Type B pancreatic cell (in vitro differentiated cells): ENCODE results near the gene RIC8A. TPM values are rescaled to one million over a fixed set of nuclear protein-coding genes. Genes with fewer than 3 reads are reported as not detected.

ENCODE experiments used
- DNase-seq: peaks from one replicate; pipeline ENCODE4 v3.0.0; 2021; ENCODE audit warnings: mixed read lengths; ENCODE audit not compliant: unreplicated experiment; ENCODE audit errors: extremely low spot score
- H3K27ac Mint-ChIP-seq: 2 replicates; pipeline ENCODE4 v1.8.0; 2021; ENCODE audit warnings: mild to moderate bottlenecking, mixed read lengths
- H3K27me3 Mint-ChIP-seq: 2 replicates; pipeline ENCODE4 v1.8.0; 2021; ENCODE audit warnings: mixed read lengths
- H3K36me3 Mint-ChIP-seq: 2 replicates; pipeline ENCODE4 v1.8.0; 2021; ENCODE audit warnings: mixed read lengths
- H3K4me1 Mint-ChIP-seq: one replicate; pipeline ENCODE4 v1.8.0; 2021; ENCODE audit warnings: mixed read lengths; ENCODE audit not compliant: unreplicated experiment
- H3K4me3 Mint-ChIP-seq: 2 replicates; pipeline ENCODE4 v1.8.0; 2021; ENCODE audit warnings: mild to moderate bottlenecking, mixed read lengths
- H3K9me3 Mint-ChIP-seq: 2 replicates; pipeline ENCODE4 v1.8.0; 2021; ENCODE audit warnings: mixed read lengths
- CTCF ChIP-seq: fragments of 200-600 bp; sonication (generic); conservative IDR thresholded peaks from 2 replicates; pipeline ENCODE4 v1.5.0; 2021; ENCODE audit warnings: antibody characterized with exemption, mild to moderate bottlenecking
- total RNA-seq: library from RNA; stranded (reverse); gene quantifications from 2 replicates; pipeline ENCODE4 v1.2.1, GENCODE V29; 2021; ENCODE audit warnings: low replicate concordance

Gene RIC8A
- total RNA-seq, 1 donor from 2014 or later: 114 TPM

GRCh38 chr11:221539-221938, 14.0 kb downstream of the RIC8A start:
- H3K9me3 Mint-ChIP-seq: no peaks in the 10 kb centered on the region
- DNase-seq: no peak
- no peaks in the 10 kb centered on the region for H3K4me1 Mint-ChIP-seq
- TF ChIP-seq CTCF: no peak
- H3K27me3 Mint-ChIP-seq: no peaks in the 10 kb centered on the region
- H3K4me3 Mint-ChIP-seq: no peak overlapping the region
- peaks cover 5% of the 10 kb centered on the region for H3K36me3 Mint-ChIP-seq
- H3K27ac Mint-ChIP-seq: no peak overlapping the region

GRCh38 chr11:221998-222789, 14.7 kb downstream of the RIC8A start:
- Mint-ChIP-seq H3K27ac (no peak overlapping the region), H3K27me3 (no peaks in the 10 kb centered on the region), H3K36me3 (peaks cover 5% of the 10 kb centered on the region), H3K4me1 (no peaks in the 10 kb centered on the region), H3K9me3 (no peaks in the 10 kb centered on the region), H3K4me3 (no peak overlapping the region)
- TF ChIP-seq CTCF: no peak
- no peak for DNase-seq

- Mint-ChIP-seq H3K36me3 (peaks cover 5% of the 10 kb centered on the region), H3K27ac (peak overlapping the region; percentile 4), H3K9me3 (no peaks in the 10 kb centered on the region), H3K4me3 (no peak overlapping the region), H3K27me3 (no peaks in the 10 kb centered on the region), H3K4me1 (no peaks in the 10 kb centered on the region)
- no peak for TF ChIP-seq CTCF
- DNase-seq: no peak
Observed at GRCh38 chr11:223026-223789, 15.7 kb downstream of the RIC8A start.

- TF ChIP-seq CTCF: no peak
- Mint-ChIP-seq H3K36me3 (peaks cover 9% of the 10 kb centered on the region), H3K9me3 (no peaks in the 10 kb centered on the region), H3K27ac (no peak overlapping the region), H3K4me1 (no peaks in the 10 kb centered on the region), H3K4me3 (no peak overlapping the region), H3K27me3 (no peaks in the 10 kb centered on the region)
- no peak for DNase-seq
Observed at GRCh38 chr11:223884-224283, 16.4 kb downstream of the RIC8A start.

- no peak for TF ChIP-seq CTCF
- H3K27ac Mint-ChIP-seq: no peak overlapping the region
- no peaks in the 10 kb centered on the region for H3K4me1 Mint-ChIP-seq
- no peaks in the 10 kb centered on the region for H3K27me3 Mint-ChIP-seq
- peaks cover 10% of the 10 kb centered on the region for H3K36me3 Mint-ChIP-seq
- no peak overlapping the region for H3K4me3 Mint-ChIP-seq
- no peak for DNase-seq
- no peaks in the 10 kb centered on the region for H3K9me3 Mint-ChIP-seq
Observed at GRCh38 chr11:224424-224823, 16.9 kb downstream of the RIC8A start.
